Activated CD8-positive, alpha-beta memory T cell treated with anti-CD3 and anti-CD28 coated beads, Interleukin-2, amount 50 U/mL, for 48 hours (primary cell): ENCODE measurements around the gene FAM209B.
"Not testable (repeated sequence)": the region's sequence is repeated elsewhere in the genome, so short reads cannot be mapped to it uniquely, and the experiment has no call there.

Experiments
- DNase-seq: peaks from one replicate; pipeline ENCODE4 v3.0.0-alpha.2; 2020

Gene FAM209B

DNA sequence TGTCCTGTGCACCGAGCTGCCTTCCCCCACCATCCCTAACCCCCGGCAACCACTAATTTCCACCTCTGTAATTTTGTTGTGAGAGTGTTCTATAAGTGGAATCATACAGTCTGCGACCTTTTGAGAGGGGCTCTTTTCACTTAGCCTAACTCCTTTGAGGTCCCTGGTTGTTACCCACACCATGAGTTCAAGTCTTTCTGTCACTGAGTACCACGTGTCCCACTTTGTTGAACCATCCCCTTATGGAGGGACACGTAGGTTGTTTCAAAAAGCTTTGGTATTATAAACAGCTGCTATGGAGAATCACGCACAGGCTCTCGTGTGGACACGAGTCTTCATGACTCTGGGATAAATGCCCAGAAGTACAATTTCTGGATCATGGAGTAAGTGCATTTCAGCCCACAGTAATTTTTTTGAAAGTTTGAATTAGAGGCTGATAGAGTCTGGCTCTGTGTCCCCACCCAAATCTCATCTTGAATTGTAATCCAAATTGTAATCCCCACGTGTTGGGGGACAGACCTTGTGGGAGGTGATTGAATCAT is 9.5 kb downstream of the FAM209B start:
- DNase-seq = no peak

DNA sequence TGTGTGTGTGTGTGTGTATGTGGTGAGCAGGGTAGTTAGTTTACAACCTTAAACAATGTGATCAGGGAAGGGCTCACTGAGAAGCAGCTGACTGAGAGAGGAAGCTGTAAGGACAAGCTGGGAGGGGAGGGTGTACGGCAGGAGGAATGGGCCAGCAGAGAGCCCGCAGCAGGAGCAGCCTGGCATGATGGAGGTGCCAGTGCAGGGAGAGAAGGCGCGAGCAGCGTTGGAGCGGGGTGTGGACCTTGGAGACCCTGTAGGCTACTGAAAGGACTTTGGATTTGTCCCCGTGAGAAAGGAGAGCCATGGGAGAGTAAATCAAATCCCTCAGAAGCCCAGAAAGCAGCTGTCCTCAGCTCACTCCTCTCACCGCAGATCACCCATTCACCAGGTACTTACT is 18.5 kb downstream of the FAM209B start:
- no peak for DNase-seq

DNA sequence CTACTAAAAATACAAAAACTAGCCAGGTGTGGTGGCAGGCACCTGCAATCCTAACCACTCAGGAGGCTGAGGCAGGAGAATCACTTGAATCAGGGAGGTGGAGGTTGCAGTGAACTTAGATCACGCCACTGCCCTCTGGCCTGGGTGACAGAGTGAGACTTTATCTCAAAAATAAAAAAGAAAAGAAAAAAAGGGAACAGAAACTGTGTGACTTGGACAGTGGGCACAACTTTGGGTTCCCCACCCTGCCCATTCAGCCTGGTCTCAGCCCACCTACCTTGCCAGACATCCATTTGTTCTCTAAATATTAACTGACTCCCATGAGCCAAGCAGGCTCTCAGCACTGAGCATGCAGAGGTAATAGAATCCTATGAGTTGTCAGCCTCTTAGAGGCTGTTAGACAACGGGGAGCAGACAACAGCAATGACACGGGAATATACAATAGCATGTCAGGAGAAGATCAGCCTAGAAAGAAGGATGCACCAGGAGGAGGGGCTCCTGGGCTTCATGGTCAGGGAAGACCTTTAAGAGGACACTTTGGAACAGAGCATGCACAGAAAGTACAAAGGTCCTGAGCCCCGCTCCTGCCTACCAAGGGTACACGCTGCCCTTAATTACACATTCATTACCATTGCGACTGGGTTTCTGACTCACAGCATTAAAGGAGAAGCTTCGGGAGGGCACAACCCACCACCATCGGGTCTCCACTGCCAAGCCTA is 20.0 kb downstream of the FAM209B start:
- DNase-seq = no peak

DNA sequence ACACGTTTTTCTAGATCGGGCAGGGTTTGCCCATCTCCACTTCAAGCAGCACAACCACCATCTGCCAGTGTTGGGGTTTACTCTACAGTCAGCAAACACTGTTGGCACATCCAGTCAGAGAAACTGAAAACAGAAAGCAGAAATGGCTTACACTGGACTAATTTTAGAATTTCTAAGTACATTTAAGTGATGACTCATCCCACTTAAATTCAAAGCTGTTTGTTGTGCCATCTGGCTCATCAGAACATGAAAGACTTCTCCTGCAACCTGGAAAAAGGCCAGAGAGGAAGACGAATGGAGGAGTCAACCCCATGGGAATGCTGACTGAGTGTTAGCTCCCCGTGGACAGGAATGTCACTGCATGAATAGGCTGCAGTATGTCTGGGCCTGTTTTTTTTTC is 21.8 kb downstream of the FAM209B start:
- no peak for DNase-seq

DNA sequence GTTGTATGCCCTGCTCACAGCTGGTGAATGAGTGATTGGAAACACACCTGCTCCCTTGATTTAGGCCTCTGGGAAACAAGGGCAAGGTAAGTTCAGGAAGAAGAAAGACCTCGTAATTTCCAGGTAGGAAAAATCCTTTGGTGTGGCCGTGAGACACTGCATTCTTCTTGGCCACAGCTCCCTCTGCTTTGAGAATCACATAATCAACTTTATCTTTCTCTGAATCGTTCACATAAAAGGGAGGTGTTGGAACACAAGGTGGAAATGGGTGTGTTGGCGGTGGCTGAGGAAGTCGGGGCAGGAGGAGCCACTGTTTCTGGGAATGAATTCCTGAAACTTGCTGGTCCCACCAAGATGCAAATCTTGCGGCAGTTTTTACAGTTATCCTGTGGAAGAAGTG is 25.9 kb downstream of the FAM209B start:
- DNase-seq = no peak

DNA sequence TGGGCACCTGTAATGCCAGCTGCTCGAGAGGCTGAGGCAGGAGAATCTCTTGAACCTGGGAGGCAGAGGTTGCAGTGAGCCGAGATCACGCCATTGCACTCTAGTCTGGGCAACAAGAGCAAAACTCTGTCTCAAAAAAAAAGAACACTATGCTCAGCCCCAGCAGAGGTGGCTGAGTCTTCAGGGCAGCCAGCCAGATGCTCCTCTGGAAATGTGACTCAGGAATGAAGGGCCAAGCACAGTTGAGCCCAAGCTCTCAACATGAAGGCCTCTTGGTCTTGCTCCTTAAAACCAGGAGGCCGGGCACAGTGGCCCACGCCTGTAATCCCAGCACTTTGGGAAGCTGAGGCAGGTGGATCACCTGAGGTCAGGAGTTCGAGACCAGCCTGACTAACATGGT is 31.5 kb downstream of the FAM209B start:
- not testable (repeated sequence) for DNase-seq

DNA sequence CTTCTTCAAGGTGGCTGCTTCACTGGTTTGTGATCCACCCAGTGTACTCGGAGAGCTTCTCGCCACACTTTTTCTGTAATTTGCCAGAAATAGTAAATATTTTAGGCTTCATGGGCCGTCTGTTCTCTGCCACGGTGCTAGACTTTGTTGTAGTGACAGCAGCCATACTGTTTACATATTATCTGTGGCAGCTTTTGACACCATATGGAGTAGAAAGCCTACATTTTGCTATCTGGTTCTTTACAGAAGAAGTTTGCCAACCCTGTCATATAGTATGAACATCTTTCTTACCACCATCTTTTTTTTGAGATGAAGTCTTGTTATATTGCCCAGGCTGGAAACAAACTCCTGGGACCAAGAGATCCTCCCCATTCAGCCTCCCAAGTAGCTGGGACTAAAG is 32.5 kb downstream of the FAM209B start:
- DNase-seq = no peak

DNA sequence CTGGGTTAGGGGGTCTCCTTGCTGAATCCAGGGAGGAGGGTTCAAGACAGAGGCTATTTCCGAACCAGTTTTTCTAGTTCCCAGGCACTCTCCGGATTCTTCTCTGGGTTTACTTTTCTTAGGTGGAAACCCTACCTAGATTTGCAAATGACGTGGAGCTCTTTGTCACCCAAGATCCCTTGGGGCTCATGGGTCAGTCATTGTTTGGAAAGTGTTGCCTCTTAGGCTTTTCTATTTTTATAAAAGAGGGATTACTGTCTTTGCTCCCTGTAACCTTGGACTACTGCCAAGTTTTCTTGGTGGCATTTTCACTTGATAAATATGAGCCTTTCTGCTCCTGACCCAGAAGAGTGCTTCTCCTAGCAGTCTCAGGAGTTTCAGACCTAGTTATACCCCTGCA is 33.6 kb downstream of the FAM209B start:
- DNase-seq = no peak

DNA sequence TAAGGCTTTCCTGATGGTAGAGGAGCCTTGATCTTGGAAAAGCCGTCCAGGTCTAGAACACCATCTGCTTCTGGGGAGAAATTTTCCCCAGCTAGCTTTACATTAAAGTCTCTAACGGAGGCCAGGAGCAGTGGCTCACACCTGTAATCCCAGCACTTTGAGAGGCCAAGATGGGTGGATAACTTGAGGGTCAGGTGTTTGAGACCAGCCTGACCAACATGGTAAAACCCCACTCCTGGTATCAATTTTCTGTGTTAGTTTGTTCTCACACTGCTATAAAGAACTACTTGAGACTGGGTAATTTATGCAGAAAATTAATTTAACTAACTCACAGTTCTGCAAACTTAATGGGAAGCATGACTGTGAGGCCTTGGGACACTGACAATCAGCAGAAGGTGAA is 37.8 kb downstream of the FAM209B start:
- DNase-seq = no peak

DNA sequence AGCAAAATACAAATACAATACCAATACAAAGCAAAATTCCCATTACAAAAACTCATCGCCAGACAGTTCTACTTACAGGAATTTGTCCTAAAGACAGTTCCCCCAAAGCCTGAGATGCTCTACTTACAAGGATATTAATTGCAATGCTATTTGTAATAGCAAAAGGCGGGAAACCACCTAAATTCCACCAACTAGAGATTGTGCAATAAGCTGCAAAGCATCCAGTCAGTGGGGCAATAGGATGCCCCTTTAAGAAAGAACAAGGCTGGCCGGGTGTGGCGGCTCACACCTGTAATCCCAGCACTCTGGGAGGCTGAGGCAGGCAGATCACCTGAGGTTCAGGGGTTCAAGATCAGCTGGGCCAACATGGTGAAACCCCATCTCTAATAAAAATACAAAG is 39.1 kb downstream of the FAM209B start:
- no peak for DNase-seq

DNA sequence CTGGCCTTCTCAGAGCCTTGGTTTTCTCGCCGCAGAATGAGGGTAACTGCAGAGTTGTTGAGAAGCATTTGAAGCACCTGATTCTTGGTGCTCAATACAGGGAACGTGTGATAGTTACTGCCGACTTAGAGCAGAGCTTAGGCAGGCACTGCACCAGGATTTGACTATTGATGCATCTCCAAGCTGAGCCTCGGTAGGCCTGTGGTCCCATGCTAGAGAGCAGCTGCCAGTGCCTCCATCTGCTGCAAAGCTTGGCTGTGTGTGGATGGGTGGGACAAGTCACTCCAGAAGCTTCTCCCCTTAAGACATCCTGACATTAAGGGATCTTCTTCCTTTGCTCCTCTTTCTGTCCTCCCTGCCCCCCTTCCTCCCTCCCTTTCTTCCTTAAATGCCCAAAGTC is 40.9 kb downstream of the FAM209B start:
- DNase-seq = no peak

DNA sequence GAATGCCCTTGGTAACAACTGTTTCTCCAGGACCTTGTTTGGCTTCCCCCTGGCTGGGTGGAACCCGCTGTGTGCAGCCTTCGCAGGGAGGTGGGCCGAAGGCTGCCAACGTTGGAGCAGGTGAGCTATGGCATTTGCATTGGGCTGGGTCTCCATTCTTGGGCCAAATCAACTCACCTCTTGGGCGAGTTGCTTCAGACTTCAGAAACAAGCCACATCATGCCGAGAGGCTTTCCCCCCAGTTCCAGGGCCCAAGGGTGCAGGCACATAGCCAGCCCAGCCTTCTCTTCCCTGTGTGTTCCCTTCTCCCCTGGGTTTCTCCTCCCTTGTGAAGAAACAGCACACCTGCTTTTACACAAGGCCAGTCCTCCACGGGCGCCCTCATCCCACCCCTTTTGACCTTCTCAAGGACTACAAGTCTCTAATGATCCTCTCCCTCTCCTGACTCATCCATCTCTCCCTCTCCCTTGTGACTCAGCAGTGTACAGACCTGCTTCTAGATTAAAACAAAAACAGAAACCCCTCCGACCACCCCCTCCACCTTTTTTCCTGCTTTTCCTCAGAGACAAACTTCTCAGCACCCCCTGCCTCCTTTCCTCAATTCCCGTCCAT is 41.6 kb downstream of the FAM209B start:
- no peak for DNase-seq

DNA sequence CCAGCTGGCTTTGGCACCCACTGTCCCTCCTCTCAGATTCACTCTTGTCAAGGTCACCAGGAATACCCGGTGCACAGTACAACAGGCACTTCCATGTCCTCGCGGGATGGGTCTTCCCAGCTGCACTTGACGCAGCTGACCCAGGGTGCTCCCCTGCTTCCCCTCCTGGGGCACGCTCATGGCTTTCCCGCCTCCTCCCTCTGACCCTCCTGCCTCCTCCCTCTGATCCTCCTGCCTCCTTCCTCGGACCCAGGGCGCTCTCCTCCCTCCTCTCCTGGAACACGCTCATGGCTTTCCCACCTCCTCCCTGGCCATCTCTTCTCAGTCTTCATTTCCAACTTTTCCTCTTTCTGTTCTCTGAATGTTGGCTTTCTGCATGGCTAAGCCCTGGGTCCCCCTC is 42.1 kb downstream of the FAM209B start:
- DNase-seq = no peak

DNA sequence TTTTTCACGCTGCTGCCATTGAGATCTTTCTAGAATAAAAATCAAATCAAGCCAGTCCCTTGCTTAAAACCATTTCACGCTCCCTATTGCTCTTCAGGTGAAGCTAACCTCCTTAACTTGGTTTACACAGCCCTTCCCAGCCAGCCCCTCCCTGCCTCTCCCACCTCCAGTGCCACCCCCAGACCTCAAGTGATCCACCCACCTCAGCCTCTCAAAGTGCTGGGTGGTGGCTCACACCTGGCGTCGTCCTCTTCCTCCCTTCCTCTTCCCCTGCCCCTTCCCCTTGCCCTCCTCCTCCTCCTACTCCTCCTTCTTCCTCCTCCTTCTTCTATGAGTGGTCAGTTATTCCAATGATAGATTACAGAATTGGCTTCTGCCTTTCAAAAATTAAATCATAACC is 42.9 kb downstream of the FAM209B start:
- DNase-seq = no peak

DNA sequence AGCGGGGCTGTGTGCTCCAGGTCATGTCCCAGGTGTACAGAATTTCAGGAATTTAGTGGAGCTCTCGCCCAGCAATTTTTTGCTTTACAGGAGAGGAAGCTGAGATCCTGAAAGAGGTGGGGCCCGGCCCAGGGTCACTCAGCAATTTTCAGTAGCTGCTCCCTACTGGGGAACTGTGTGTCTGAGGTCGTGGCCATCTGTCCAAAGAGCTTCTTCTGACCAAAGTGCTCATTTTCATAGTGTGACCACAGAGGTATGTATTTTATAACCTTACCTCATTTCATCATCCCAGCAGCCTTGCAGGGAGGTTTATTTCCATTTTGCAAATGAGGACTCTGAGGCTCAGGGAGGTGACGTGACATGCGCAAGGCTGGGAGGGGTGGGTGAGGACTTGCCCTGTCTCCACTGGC is 46.3 kb downstream of the FAM209B start:
- DNase-seq = no peak

DNA sequence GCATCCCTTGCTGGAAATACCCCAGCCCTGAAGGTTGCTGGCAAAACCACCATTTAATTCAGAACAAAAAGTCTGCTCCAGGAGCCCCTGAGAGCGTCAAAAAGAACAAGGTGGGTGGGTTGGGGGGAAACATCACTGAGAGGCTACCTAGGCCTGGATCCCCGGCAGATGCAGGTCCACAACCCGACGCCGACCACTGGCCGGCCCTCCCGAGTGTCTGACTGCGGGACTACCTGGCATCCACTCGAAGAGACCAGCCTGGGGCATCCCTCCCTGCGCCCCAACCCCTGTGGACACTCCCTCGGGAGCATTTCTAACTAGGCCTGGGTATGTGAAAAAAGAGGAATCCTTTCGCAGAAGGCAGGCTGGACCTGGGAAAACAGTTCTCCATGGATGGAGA is 47.2 kb downstream of the FAM209B start:
- DNase-seq = no peak

DNA sequence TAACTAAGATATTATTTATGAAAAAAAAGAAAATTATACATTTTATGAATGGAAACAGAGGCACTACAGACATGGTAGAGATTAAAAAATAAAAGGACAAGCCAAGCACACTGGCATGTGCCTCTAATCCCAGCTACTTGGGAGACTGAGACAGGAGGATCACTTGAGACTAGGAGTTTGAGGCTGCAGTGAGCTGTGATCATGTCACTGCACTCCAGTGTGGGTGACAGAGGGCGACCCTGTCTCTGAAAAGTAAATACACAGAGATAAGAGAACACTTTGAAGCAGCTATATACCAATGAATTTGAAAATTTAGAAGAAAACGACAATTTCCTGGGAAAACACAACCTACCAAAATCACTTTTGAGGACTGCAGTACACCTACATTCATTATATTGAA is 48.7 kb downstream of the FAM209B start:
- DNase-seq = no peak

DNA sequence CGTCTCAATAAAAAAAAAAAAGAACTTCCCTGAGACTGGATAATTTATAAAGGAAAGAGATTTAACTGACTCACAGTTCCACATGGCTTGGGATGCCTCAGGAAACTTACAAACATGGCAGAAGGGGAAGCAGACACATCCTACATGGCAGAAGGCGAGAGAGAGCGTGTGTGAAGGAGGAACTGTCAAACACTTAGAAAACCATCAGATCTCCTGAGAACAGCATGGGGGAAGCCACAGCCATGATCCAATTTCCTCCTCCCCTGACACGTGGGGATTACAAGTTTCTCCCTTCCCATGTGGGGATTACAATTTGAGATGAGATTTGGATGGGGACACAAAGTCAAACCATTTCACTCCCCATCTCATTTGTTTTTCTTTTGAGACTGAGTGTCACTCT is 49.5 kb downstream of the FAM209B start:
- DNase-seq = no peak

DNA sequence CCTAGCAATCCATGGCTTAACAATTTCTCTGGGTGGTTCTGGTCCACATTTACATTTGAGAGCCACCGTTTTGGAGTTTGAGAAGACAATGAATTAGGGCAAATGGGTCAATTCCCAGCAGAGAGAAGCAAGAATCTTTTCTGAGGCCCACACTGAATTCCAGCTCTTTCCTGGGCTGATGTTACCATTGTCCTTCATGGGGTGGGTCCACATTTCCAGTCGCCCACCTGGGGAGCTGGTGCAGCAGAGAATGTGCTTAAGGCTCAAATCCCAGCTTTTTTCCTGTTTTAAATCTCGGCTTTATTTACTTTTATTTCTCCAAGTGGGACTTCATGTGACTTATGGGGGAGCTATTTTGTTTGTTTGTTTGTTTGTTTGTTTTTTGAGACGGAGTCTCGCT is 51.9 kb downstream of the FAM209B start:
- no peak for DNase-seq
